Suprapubic skin (tissue), 4 donors: ENCODE results near the gene TFAP2B. TPM values are rescaled to one million over a fixed set of nuclear protein-coding genes. Genes with fewer than 3 reads are reported as not detected.

Experiments used
- DNase-seq, 2 donors: peaks; one replicate each; pipeline ENCODE4 v3.0.0-alpha.2; 2019; ENCODE audit warnings: low spot score in 2 of 2
- H3K27ac ChIP-seq: fragments of 200-600 bp; sonication (generic); one replicate; pipeline ENCODE4 v1.5.1; 2019
- H3K27me3 ChIP-seq: fragments of 200-600 bp; sonication (generic); one replicate; pipeline ENCODE4 v1.5.1; 2019
- H3K36me3 ChIP-seq: fragments of 200-600 bp; sonication (generic); one replicate; pipeline ENCODE4 v1.5.1; 2019
- H3K4me1 ChIP-seq: fragments of 200-600 bp; sonication (generic); one replicate; pipeline ENCODE4 v1.5.1; 2019
- H3K4me3 ChIP-seq: fragments of 200-600 bp; sonication (generic); one replicate; pipeline ENCODE4 v1.5.1; 2019; ENCODE audit warnings: mild to moderate bottlenecking
- H3K9me3 ChIP-seq: fragments of 200-600 bp; sonication (generic); one replicate; pipeline ENCODE4 v1.5.1; 2019
- EP300 ChIP-seq: sonication (generic); formaldehyde crosslinking; IDR thresholded peaks from one replicate; pipeline ENCODE4 v1.6.1; 2017; ENCODE audit warnings: antibody characterized with exemption
- POLR2A ChIP-seq, 2 donors: fragments of 450-650 bp; IDR thresholded peaks; one replicate each; pipeline ENCODE4 v1.6.1; 2017; ENCODE audit warnings: antibody characterized with exemption in 2 of 2, mild to moderate bottlenecking in 2 of 2, moderate library complexity in 2 of 2
- POLR2AphosphoS5 ChIP-seq, 3 donors: sonication (generic); formaldehyde crosslinking; IDR thresholded peaks; one replicate each; pipeline ENCODE4 v1.6.1; 2017; ENCODE audit warnings: antibody characterized with exemption in 3 of 3
- WGBS: methylation state at CpG from one replicate; pipeline ENCODE4 v1.1.5; 2018; 5-methylcytosine and 5-hydroxymethylcytosine counted together
- total RNA-seq, 4 donors: library from RNA; depleted of rRNA; stranded (reverse); fragments of >200 nt; gene quantifications; one replicate each; pipeline ENCODE4 v1.1.0, GENCODE V29; 2016
- TF ChIP-seq, protein P1 (sequence below), 2 donors: fragments of 200-600 bp in 1 of 2; fragments of 450-650 bp in 1 of 2; sonication (generic) in 1 of 2; IDR thresholded peaks; one replicate each; pipeline ENCODE4 v1.5.1; 2016 to 2019; ENCODE audit warnings: antibody characterized with exemption in 2 of 2, mild to moderate bottlenecking in 1 of 2, moderate library complexity in 1 of 2

TFAP2B gene
- total RNA-seq, 4 donors from 2014 or later, result 4.3 to 9.0 (median 8.2) TPM

DNA sequence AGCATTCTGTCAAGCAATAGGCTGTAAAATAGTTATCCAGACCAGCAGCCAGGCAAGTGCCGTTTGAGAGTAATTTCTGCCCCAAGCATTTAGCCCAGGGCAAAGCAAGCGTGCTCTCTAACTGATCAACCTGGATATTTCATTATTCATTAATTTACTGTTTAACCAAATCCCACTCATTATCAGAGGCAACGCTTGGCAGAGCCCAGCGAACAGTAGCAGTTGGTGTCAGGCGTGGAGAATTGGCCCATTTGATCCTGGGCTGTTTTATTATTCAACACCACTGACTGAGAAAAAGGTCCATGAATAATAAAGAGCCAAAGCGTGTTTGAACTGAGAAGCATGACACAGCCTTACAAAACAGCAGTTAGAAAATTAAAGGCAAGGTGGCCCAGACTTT, 35.3 kb downstream of the TFAP2B start:
- Histone ChIP-seq H3K27me3 (peaks cover 36% of the 10 kb centered on the region), H3K4me3 (no peak overlapping the region), H3K9me3 (no peaks in the 10 kb centered on the region), H3K27ac (no peak overlapping the region), H3K36me3 (no peaks in the 10 kb centered on the region), H3K4me1 (peaks cover 20% of the 10 kb centered on the region)
- DNase-seq, result no peak
- no peak for TF ChIP-seq EP300
- no peak for TF ChIP-seq POLR2A (IDR thresholded peaks at IDR 0.05)
- TF ChIP-seq POLR2AphosphoS5 (IDR thresholded peaks at IDR 0.05), result no peak
- TF ChIP-seq, protein P1, sequence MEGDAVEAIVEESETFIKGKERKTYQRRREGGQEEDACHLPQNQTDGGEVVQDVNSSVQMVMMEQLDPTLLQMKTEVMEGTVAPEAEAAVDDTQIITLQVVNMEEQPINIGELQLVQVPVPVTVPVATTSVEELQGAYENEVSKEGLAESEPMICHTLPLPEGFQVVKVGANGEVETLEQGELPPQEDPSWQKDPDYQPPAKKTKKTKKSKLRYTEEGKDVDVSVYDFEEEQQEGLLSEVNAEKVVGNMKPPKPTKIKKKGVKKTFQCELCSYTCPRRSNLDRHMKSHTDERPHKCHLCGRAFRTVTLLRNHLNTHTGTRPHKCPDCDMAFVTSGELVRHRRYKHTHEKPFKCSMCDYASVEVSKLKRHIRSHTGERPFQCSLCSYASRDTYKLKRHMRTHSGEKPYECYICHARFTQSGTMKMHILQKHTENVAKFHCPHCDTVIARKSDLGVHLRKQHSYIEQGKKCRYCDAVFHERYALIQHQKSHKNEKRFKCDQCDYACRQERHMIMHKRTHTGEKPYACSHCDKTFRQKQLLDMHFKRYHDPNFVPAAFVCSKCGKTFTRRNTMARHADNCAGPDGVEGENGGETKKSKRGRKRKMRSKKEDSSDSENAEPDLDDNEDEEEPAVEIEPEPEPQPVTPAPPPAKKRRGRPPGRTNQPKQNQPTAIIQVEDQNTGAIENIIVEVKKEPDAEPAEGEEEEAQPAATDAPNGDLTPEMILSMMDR (IDR thresholded peaks at IDR 0.05), result no peak
- 34% methylated on average over 6 of the region's 6 CpGs for WGBS

DNA sequence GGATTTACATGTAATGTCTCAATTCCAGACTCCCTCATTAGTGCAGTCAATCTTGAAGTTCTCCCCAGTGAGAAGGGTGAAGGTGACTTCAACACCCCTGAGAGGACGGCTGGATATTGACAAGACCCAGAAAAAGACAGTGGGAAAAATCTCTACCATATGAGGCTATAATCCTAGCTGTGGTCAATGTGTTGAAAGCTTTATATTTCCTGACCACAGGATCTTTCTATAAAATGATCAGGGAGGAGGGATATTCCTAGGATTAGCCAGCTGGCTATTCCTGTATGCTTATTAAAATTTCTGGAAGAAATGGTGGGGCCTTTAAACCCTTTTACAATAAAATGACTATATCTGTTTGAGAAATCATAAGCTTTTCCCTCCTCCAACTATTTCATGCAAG, 43.0 kb downstream of the TFAP2B start:
- Histone ChIP-seq H3K36me3 (no peaks in the 10 kb centered on the region), H3K4me3 (no peak overlapping the region), H3K27ac (no peak overlapping the region), H3K4me1 (no peaks in the 10 kb centered on the region), H3K27me3 (no peaks in the 10 kb centered on the region), H3K9me3 (no peaks in the 10 kb centered on the region)
- whole genome bisulfite sequencing, result 0% methylated on average over 1 of the region's 1 CpG
- TF ChIP-seq, protein P1 (IDR thresholded peaks at IDR 0.05), result no peak
- no peak for TF ChIP-seq POLR2AphosphoS5 (IDR thresholded peaks at IDR 0.05)
- no peak for TF ChIP-seq EP300
- no peak for TF ChIP-seq POLR2A (IDR thresholded peaks at IDR 0.05)
- DNase-seq, result no peak

DNA sequence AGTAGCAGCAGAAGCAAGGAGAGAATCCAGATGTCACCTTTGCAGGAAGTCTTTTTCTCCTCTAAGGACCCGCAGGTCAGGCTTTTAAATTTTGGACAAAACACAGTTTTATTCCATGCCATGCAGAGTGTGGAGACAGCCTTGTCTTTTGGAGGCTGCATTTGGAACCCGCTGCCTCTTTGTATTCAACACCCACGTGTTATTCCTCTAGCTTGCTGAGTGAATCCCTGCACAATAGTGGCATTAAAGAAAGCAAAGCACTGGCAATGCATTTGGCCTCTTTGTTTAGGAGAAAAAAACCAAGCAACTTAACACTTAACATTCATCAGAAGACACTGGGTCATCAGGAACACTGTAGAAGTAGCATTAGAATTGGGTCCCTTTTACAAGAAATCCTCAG, 43.5 kb downstream of the TFAP2B start:
- no peak for DNase-seq
- Histone ChIP-seq H3K27ac (no peak overlapping the region), H3K36me3 (no peaks in the 10 kb centered on the region), H3K9me3 (no peaks in the 10 kb centered on the region), H3K27me3 (no peaks in the 10 kb centered on the region), H3K4me1 (no peaks in the 10 kb centered on the region), H3K4me3 (no peak overlapping the region)
- WGBS, result 77% methylated on average over 3 of the region's 3 CpGs
- TF ChIP-seq, protein P1 (IDR thresholded peaks at IDR 0.05), result no peak
- TF ChIP-seq POLR2AphosphoS5 (IDR thresholded peaks at IDR 0.05) (no peak), POLR2A (IDR thresholded peaks at IDR 0.05) (no peak), EP300 (no peak)

DNA sequence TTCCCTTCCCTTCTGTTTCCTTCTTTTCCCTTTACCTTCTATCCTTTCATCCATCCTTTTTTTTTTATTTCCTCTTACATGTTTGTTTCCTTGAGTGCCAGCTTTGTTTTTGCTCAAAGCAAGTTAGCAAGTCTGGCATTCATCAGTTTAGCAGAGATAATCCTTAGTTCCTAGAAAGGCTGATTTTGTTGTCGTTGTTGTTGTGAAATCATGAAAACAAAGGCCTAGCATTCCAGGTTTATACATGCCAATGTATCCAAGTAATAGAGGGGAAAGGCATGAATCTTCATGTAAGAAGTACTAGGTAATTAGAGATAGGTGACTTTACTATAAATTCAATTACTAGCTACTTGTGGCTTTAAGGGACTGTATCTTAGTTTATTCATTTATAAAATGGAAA, 45.9 kb downstream of the TFAP2B start:
- Histone ChIP-seq H3K36me3 (no peaks in the 10 kb centered on the region), H3K27me3 (no peaks in the 10 kb centered on the region), H3K27ac (no peak overlapping the region), H3K4me1 (no peaks in the 10 kb centered on the region), H3K4me3 (no peak overlapping the region), H3K9me3 (no peaks in the 10 kb centered on the region)
- TF ChIP-seq, protein P1 (IDR thresholded peaks at IDR 0.05), result no peak
- TF ChIP-seq POLR2A (IDR thresholded peaks at IDR 0.05) (no peak), POLR2AphosphoS5 (IDR thresholded peaks at IDR 0.05) (no peak), EP300 (no peak)
- DNase-seq, result no peak
- 13% methylated on average over 1 of the region's 1 CpG for WGBS

DNA sequence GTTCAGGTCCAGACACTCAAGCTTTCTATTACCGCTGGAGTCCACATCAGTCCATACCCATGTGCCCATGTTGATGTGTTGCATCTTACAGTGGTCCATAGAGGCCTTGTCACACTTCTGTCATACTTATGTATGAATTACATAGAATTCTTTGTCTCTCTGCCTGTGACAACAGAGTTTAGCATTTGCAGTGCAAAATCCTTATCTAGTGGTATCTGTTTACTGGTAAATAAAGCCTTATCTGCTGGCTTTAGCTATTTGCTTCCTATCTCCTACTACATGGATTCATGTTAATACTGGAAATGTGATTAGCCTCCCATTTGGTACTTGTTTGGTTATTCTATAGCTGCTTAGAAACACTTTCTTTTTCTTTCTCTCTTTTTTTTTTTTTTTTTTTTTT, 49.8 kb downstream of the TFAP2B start:
- Histone ChIP-seq H3K36me3 (no peaks in the 10 kb centered on the region), H3K27ac (no peak overlapping the region), H3K27me3 (no peaks in the 10 kb centered on the region), H3K4me3 (no peak overlapping the region), H3K4me1 (no peaks in the 10 kb centered on the region), H3K9me3 (no peaks in the 10 kb centered on the region)
- no peak for TF ChIP-seq POLR2A (IDR thresholded peaks at IDR 0.05)
- TF ChIP-seq EP300, result no peak
- TF ChIP-seq, protein P1 (IDR thresholded peaks at IDR 0.05), result no peak
- no peak for TF ChIP-seq POLR2AphosphoS5 (IDR thresholded peaks at IDR 0.05)
- DNase-seq, result no peak
- WGBS, result 95% methylated on average over 1 of the region's 1 CpG
